GM21367 (cell line): ENCODE measurements around the gene ITGB7.

Experiments
- ATAC-seq: cut with Tn5 transposase; IDR thresholded peaks from one replicate; pipeline ENCODE4 v1.9.1; 2021; ENCODE audit not compliant: unreplicated experiment

The ITGB7 gene

DNA sequence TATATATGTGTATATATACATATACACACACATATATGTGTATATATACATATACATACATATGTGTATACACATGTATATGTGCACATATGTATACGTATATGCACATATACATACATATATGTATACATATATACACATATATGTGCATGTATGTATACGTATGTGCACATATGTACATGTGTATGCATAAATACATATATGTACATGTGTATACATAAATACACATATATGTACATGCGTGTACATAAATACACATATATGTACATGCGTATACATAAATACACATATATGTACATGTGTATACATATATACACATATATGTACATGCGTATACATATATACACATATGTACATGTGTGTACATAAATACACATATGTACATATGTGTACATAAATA lies 59.9 kb downstream of the ITGB7 start:
- no peak for ATAC-seq

DNA sequence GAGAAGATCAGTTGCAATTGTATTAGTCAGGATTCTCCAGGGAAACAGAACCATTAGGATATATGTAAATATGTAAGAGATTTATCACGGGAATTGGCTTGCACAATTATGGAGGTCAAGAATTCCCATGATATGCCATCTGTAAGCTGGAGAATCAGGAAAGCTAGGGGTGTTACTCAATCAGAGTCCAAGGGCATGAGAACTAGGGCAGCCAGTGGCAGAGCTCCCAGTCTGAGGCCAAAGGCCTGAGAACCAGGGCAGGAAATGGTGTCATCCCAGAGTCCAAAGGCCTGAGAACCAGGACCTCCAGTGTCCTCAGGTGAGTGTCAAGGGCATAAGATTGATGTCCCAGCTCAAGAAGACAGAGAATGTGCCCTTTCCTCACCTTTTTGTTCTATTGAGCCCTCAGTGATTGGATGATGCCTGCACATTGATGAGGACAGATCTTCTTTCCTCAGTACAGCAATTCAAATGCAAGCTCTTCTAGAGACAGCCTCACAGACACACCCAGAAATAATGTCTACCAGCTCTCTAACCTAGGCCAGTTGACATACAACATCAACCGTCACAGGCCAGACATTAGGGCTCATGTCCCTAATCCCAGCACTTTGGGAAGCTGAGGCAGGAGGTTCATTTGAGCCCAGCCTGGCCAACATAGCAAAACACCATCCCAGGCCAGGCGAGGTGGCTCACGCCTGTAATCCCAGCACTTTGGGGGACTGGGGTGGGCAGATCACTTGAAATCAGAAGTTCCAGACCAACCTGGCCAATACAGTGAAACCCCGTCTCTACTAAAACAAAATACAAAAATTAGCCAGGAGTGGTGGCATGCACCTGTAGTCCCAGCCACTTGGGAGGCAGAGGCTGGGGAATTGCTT lies 61.4 kb downstream of the ITGB7 start:
- no peak for ATAC-seq

DNA sequence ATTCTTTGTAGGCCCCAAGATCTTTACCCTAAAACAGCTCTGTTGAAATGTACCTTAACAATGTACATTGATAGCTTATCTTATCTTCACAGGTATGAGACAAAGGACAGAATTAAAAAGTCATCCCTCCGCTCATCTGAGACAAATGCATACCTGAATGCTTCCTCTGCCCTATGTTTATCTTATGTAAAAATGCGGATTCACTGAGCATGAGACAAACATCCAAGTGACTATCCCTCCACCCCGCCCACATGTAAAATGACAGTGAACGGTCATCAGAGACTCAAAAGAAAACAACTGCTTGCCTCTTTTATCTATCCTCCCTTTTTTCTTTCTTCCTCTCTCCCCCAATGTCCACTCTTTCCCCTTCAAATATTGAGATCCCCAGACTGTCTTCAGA lies 63.7 kb downstream of the ITGB7 start:
- no peak for ATAC-seq
